HG03457 (cell line): ENCODE data around the gene TTLL7.

Experiments
- ATAC-seq: cut with Tn5 transposase; IDR thresholded peaks from one replicate; pipeline ENCODE4 v1.9.1; 2021; ENCODE audit warnings: moderate number of reproducible peaks; ENCODE audit not compliant: unreplicated experiment

Gene TTLL7

GRCh38 chr1:83998498-83999315 lies at the start of gene TTLL7:
TTLL7 (minus strand) TSS chr1:83999132; CDS start chr1:83952211, 46,921 bp downstream.
- peak; percentile 78 for ATAC-seq

GRCh38 chr1:84042461-84042860 lies 43.5 kb upstream of the TTLL7 start:
- ATAC-seq, result no peak

GRCh38 chr1:84037758-84038611 lies 39.1 kb upstream of the TTLL7 start:
- ATAC-seq, result no peak

- no peak for ATAC-seq
These were observed 32.9 kb upstream of the TTLL7 start for GRCh38 chr1:84031802-84032327.

- no peak for ATAC-seq
These were observed 28.4 kb upstream of the TTLL7 start for GRCh38 chr1:84027368-84027767.

GRCh38 chr1:84025966-84026365 lies 27.0 kb upstream of the TTLL7 start:
- ATAC-seq, result no peak

GRCh38 chr1:84021822-84022221 lies 22.9 kb upstream of the TTLL7 start:
- no peak for ATAC-seq

GRCh38 chr1:84020151-84020550 lies 21.2 kb upstream of the TTLL7 start:
- no peak for ATAC-seq

GRCh38 chr1:84019217-84019616 lies 20.3 kb upstream of the TTLL7 start:
- ATAC-seq, result no peak

- ATAC-seq, result no peak
These were observed 14.8 kb upstream of the TTLL7 start for GRCh38 chr1:84013708-84014107.

- no peak for ATAC-seq
These were observed 13.1 kb upstream of the TTLL7 start for GRCh38 chr1:84012018-84012417.

- ATAC-seq, result no peak
These were observed 11.2 kb upstream of the TTLL7 start for GRCh38 chr1:84010136-84010535.

GRCh38 chr1:84008631-84009030 lies 9.7 kb upstream of the TTLL7 start:
- no peak for ATAC-seq

- no peak for ATAC-seq
These were observed 7.7 kb upstream of the TTLL7 start for GRCh38 chr1:84006591-84006990.

GRCh38 chr1:84001501-84001900 lies 2.6 kb upstream of the TTLL7 start:
- ATAC-seq, result no peak

- no peak for ATAC-seq
These were observed 2.1 kb upstream of the TTLL7 start for GRCh38 chr1:84000954-84001495.

- no peak for ATAC-seq
These were observed 1.4 kb upstream of the TTLL7 start for GRCh38 chr1:84000196-84000885.

- ATAC-seq, result peak; percentile 77
These were observed 436 bp upstream of the TTLL7 start for GRCh38 chr1:83999316-83999819.

GRCh38 chr1:83998205-83998497 lies 781 bp downstream of the TTLL7 start:
- no peak for ATAC-seq

- no peak for ATAC-seq
These were observed 1.3 kb downstream of the TTLL7 start for GRCh38 chr1:83997631-83998030.

- ATAC-seq, result no peak
These were observed 2.3 kb downstream of the TTLL7 start for GRCh38 chr1:83996621-83997020.
